ENCODE measurements around the gene CDK17. TPM values are rescaled to one million over a fixed set of nuclear protein-coding genes. Genes with fewer than 3 reads are reported as not detected.
A peak's percentile ranks its signal among the peaks of the same experiment; 100 is the strongest.

CDK17 gene
- total and polyA plus RNA-seq, 9 of the 15 experiments (the other 6 are each of a cell fraction or from before 2014, with no cell fraction given): 4.8 to 39.3 (median 21.6) TPM

GRCh38 chr12:96289067-96289466, 111.2 kb downstream of the CDK17 start:
- Histone ChIP-seq H3K27me3 (ENCODE audit: control insufficient read depth in 2 of 2, insufficient read depth in 2 of 2, low read length in 2 of 2) (no peaks in the 10 kb centered on the region), H3K9ac (ENCODE audit: insufficient read depth in 1 of 2, low read depth in 2 of 2, low read length in 2 of 2) (no peak overlapping the region), H3K4me2 (ENCODE audit: insufficient read depth, low read length) (no peak overlapping the region), H3K9me1 (ENCODE audit: control insufficient read depth, insufficient read depth, low read length) (no peaks in the 10 kb centered on the region), H4K20me1 (replicated peaks; ENCODE audit: control insufficient read depth, insufficient read depth, low read length) (no peaks in the 10 kb centered on the region), H3K36me3 (ENCODE audit: control insufficient read depth, insufficient read depth, low read length) (peaks cover 71% of the 10 kb centered on the region), H3K4me1 (replicated peaks in 1 of 2; ENCODE audit: control insufficient read depth in 2 of 2, insufficient read depth in 2 of 2, low read length in 2 of 2) (no peaks in the 10 kb centered on the region), H3K27ac (ENCODE audit: extremely low read depth, low read depth, low read length) (no peak overlapping the region), H2AFZ (ENCODE audit: low read depth, low read length) (no peak overlapping the region), H3K4me3 (no peak overlapping the region), H3K79me2 (ENCODE audit: control insufficient read depth, insufficient read depth, low read length) (no peaks in the 10 kb centered on the region), H3K9me3 (replicated peaks; ENCODE audit: control insufficient read depth, insufficient read depth, low read depth, low read length) (no peaks in the 10 kb centered on the region)
- in situ Hi-C loops (cut with MboI): no loop called here
- ATAC-seq: no peak
- TF ChIP-seq CHD1 (IDR thresholded peaks at IDR 0.05; ENCODE audit: low read length) (no peak), DEAF1 (CRISPR knock-in tag; IDR thresholded peaks at IDR 0.05) (no peak)
- 86% methylated on average over 5 of the region's 5 CpGs for WGBS (ENCODE audit: insufficient coverage, low coverage, missing lambda C conversion rate)
- intact Hi-C loops (cut with micrococcal nuclease): no loop called here
- no peak for DNase-seq (ENCODE audit: extremely low read depth in 1 of 4, low spot score in 3 of 4)
- ChIA-PET POLR2A (no interaction called here), CTCF (ENCODE audit: low intra/inter-chr PET ratio) (no interaction called here)
- FAIRE-seq: no peak
- BruUV-seq (replicated peaks): no TSS peak

DNA sequence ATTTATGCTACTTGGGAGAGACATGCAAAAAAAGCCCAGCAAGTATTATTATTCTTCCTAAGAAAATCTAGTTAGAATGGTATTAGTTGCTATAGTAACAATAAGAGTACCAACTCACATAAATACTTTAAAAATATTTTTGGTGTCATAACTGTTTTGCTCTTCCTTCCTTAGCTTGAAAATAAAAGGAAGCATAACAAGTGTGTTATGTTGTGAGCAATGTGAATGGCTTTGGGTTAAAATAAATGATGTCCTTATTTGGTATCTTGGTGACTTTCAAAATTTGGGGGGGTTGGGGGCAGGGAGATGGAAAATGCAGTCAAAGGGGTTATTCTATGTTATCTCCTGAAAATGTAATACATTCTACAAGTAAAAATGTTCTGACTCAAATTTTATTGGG, 115.1 kb downstream of the CDK17 start:
- POLR2A ChIA-PET: no interaction called here
- H3K36me3 ChIP-seq (ENCODE audit: control insufficient read depth, insufficient read depth, low read length): peaks cover 82% of the 10 kb centered on the region

More for the DNA sequence above, 115.1 kb downstream of the CDK17 start:
- CTCF ChIA-PET (ENCODE audit: low intra/inter-chr PET ratio): no interaction called here
- TF ChIP-seq CBFB (CRISPR knock-in tag; IDR thresholded peaks at IDR 0.05) (no peak), RFX1 (IDR thresholded peaks at IDR 0.05) (peak; percentile 50)
- no peak for ATAC-seq
- no peaks in the 10 kb centered on the region for H3K79me2 ChIP-seq (ENCODE audit: control insufficient read depth, insufficient read depth, low read length)
- intact Hi-C loops (cut with micrococcal nuclease) (no loop called here), in situ Hi-C loops (cut with MboI) (no loop called here)
- no peak overlapping the region for H3K9ac ChIP-seq (ENCODE audit: insufficient read depth in 1 of 2, low read depth in 2 of 2, low read length in 2 of 2)
- H3K9me3 ChIP-seq (replicated peaks; ENCODE audit: control insufficient read depth, insufficient read depth, low read depth, low read length): no peaks in the 10 kb centered on the region
- BruUV-seq (replicated peaks): no TSS peak
- no peak for FAIRE-seq
- no peak overlapping the region for H3K4me3 ChIP-seq
- DNase-seq (ENCODE audit: extremely low read depth in 1 of 4, low spot score in 3 of 4): no peak
- H3K4me2 ChIP-seq (ENCODE audit: insufficient read depth, low read length): no peak overlapping the region
- H3K4me1 ChIP-seq (replicated peaks in 1 of 2; ENCODE audit: control insufficient read depth in 2 of 2, insufficient read depth in 2 of 2, low read length in 2 of 2): no peaks in the 10 kb centered on the region
- H2AFZ ChIP-seq (ENCODE audit: low read depth, low read length): no peak overlapping the region
- no peaks in the 10 kb centered on the region for H3K27me3 ChIP-seq (ENCODE audit: control insufficient read depth in 2 of 2, insufficient read depth in 2 of 2, low read length in 2 of 2)
- no peaks in the 10 kb centered on the region for H4K20me1 ChIP-seq (replicated peaks; ENCODE audit: control insufficient read depth, insufficient read depth, low read length)
- no peak overlapping the region for H3K27ac ChIP-seq (ENCODE audit: extremely low read depth, low read depth, low read length)
- no peaks in the 10 kb centered on the region for H3K9me1 ChIP-seq (ENCODE audit: control insufficient read depth, insufficient read depth, low read length)

Data from K562 (cell line).